GM19328 (cell line): Measurements from ENCODE around the gene MACROD2.

Source experiments
- ATAC-seq: cut with Tn5 transposase; IDR thresholded peaks from one replicate; pipeline ENCODE4 v1.9.1; 2021; ENCODE audit warnings: mild to moderate bottlenecking, moderate library complexity; ENCODE audit not compliant: unreplicated experiment

Gene MACROD2

GRCh38 chr20:14783766-14784165 lies 788.5 kb downstream of the MACROD2 start:
- no peak for ATAC-seq

- ATAC-seq: no peak
Measured at GRCh38 chr20:14785065-14785743, 789.9 kb downstream of the MACROD2 start.

GRCh38 chr20:14790190-14790589 lies 794.9 kb downstream of the MACROD2 start:
- ATAC-seq: no peak

- no peak for ATAC-seq
Measured at GRCh38 chr20:14790771-14791620, 795.7 kb downstream of the MACROD2 start.

GRCh38 chr20:14792915-14793314 lies 797.6 kb downstream of the MACROD2 start:
- no peak for ATAC-seq

GRCh38 chr20:14799545-14800216 lies 804.4 kb downstream of the MACROD2 start:
- no peak for ATAC-seq

GRCh38 chr20:14800707-14801425 lies 805.5 kb downstream of the MACROD2 start:
- no peak for ATAC-seq

GRCh38 chr20:14801591-14802325 lies 806.4 kb downstream of the MACROD2 start:
- ATAC-seq: no peak

- no peak for ATAC-seq
Measured at GRCh38 chr20:14807224-14807623, 811.9 kb downstream of the MACROD2 start.

GRCh38 chr20:14815340-14815739 lies 820.0 kb downstream of the MACROD2 start:
- ATAC-seq: no peak

GRCh38 chr20:14816471-14816870 lies 821.2 kb downstream of the MACROD2 start:
- no peak for ATAC-seq

GRCh38 chr20:14817101-14817500 lies 821.8 kb downstream of the MACROD2 start:
- ATAC-seq: no peak

GRCh38 chr20:14820771-14821170 lies 825.5 kb downstream of the MACROD2 start:
- ATAC-seq: no peak

GRCh38 chr20:14821251-14821650 lies 825.9 kb downstream of the MACROD2 start:
- no peak for ATAC-seq

- ATAC-seq: no peak
Measured at GRCh38 chr20:14824996-14825395, 829.7 kb downstream of the MACROD2 start.

- no peak for ATAC-seq
Measured at GRCh38 chr20:14826543-14827313, 831.4 kb downstream of the MACROD2 start.

GRCh38 chr20:14828459-14828858 lies 833.1 kb downstream of the MACROD2 start:
- no peak for ATAC-seq

GRCh38 chr20:14829906-14830305 lies 834.6 kb downstream of the MACROD2 start:
- peak; percentile 44 for ATAC-seq

- peak; percentile 57 for ATAC-seq
Measured at GRCh38 chr20:14830466-14830865, 835.1 kb downstream of the MACROD2 start.

GRCh38 chr20:14830899-14831298 lies 835.6 kb downstream of the MACROD2 start:
- ATAC-seq: no peak
